Measurements from ENCODE around the gene HTRA3.
A peak's percentile ranks its signal among the peaks of the same experiment; 100 is the strongest.

HTRA3 gene

GRCh38 chr4:8234715-8235114 lies 34.8 kb upstream of the HTRA3 start:
- DNase-seq (ENCODE audit: low read depth) = no peak

DNA sequence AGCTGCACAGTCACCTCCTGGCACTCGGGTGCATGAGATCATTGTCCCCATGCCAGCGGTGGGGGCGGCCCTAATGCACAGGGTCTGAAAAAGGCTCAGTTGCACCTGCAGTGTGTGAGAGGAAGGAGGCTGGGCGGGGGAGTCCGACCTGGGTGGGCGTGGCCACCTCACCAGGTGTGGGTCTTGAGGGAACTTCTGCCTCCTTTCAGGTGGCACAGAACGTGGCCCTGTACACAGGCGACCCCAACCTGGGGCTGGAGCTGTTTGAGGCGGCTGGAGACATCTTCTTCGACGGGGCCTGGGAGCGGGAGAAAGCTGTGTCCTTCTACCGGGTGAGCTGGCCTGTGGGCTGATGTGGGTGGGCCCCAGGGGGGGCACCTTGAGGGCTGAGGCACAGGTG lies 34.3 kb upstream of the HTRA3 start:
- no peak for DNase-seq (ENCODE audit: low read depth)

DNA sequence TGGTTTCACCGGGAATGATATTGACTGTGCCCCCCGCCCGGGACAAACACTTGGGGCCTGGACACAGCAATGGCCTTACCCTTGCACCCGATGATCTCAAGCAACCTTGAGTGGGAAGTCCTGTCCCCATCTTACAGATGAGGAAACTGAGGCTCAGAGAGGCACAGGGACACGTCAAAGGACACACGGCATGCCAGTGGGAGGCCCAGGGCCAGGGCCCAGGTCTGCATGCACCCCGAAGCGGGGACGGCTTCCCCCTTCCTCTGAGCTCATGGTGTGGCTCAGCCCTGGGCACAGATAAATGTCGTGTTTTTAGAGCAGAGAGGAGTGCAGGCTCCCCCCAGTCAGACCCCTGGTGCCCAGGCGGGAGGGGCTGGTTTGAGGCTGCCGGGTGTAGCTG lies 33.9 kb upstream of the HTRA3 start:
- no peak for DNase-seq (ENCODE audit: low read depth)

DNA sequence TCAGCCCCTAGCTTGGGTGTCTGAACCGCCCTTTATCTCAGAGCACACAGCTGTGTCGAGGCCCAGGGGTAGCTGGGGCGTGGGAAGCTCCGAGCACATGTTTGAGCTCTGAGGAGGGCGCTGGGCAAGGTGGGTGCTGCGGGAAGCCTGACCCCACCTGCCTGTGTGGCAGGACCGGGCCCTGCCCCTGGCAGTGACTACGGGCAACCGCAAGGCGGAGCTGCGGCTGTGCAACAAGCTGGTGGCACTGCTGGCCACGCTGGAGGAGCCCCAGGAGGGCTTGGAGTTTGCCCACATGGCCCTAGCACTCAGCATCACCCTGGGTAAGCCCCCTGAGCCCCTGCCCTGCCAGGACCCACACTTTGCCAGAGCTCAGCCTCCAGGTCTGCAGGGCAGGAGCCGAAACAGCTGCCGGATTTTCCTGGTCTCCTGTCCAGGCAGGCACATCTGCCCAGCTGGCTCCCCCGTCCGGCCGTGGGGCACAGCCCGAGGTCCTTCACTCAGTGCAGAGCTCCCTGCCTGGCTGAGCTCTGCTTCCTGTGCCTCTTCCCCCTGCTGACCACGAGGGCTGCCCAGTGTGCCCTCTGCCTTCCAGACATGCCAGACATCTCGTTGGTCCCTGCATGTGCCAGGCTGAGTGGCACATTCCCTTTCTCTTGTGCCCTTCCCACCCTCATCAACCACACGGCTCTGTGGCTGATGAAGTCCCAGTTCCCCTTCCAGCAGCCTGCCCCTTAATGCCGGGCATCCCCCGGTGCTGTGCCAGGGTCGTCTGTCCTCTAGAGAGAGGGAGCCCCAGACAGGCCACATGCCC lies 33.2 kb upstream of the HTRA3 start:
- no peak for DNase-seq (ENCODE audit: low read depth)

- DNase-seq (ENCODE audit: low read depth) = no peak
These were observed 32.7 kb upstream of the HTRA3 start for GRCh38 chr4:8236920-8237195.

DNA sequence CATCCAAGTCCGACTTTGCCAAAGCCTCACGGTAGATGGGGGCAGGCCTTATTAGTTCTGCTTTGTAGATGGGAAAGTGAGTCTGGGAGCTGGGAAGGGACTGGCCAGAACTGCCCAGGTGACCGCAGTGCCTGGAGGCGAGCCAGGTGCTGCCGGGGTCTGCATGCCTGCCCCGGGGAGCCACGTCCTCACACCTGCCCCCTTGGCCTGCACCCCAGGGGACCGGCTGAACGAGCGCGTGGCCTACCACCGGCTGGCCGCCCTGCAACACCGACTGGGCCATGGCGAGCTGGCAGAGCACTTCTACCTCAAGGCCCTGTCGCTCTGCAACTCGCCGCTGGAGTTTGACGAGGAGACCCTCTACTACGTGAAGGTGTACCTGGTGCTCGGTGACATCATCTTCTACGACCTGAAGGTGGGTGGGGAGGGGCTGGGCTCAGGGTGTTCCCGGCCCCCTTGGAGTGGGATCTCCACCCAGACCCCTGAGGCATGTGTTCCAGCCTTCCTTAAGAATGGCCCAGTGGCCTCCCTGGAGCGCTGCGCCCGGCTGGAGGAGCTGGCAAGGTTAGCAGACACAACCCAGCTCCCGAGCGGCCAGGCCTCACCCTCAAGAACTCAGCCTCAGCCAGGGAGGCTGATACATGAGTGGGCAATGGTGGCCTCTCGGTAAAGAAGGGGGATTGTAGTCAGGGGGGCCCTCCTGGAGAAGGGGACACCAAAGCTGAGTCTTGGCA lies 32.1 kb upstream of the HTRA3 start:
- DNase-seq (ENCODE audit: low read depth) = no peak

- no peak for DNase-seq (ENCODE audit: low read depth)
These were observed 31.5 kb upstream of the HTRA3 start for GRCh38 chr4:8238036-8238511.

DNA sequence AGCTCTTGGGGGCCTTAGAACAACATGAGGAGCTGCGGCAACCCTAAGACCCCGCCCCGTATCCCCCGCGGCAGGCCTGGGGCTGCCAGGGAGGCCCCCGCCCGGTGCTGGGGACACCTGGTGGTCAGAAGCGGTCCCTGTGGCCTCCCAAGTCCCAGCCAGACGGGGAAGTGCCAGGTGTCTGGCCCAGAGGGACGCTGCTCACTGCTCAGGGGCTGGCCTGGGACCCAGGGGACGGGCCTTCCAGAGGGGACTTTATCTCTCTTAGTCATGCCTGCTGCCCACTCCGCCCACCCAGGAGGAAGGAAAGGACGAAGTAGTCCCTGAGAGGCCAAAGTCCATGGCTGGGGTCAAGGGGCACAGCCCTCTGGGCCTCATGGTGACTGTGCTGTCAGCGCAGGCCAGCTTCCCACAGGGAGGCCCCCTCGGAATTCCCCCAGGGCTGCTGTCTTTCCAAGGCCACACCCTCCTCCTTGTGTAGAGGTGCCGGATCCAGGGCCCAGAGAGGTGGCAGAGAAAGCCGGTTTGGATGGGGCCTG lies 31.0 kb upstream of the HTRA3 start:
- no peak for DNase-seq (ENCODE audit: low read depth)

DNA sequence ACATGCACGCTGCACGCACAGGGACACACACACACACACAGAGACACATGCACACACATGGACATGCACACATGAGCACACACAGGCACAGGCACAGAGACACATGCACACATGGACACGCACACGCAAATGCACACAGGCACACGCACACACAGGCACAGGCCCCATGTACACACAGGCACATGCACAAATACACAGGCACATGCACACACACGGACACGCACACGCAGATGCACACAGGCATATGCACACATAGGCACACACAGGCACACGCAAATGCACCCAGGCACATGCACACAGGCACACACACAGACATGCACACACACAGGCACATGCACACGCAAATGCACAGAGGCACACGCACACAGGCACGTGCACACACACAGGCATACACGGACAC lies 30.3 kb upstream of the HTRA3 start:
- DNase-seq (ENCODE audit: low read depth) = no peak

DNA sequence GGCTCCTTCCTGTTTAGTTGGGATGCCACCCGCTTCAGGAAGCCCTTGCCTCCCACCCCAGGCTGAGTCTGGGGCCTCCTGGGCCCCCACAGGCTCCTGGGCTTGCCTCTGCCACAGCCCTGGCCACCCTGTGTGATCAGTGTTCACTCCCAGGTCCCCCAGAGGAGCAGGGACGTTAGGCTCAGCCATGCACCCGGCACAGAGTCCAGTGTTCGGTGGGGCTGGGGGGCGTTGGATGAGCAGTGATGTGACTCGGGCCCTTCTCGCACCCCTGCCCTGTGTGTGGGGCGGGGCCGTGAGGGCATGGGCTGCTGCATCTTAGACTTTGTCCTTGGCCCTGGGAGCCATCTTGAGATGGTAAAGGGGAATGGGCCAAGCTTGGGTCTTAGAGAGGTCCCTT lies 29.9 kb upstream of the HTRA3 start:
- no peak for DNase-seq (ENCODE audit: low read depth)

- DNase-seq (ENCODE audit: low read depth) = no peak
These were observed 29.1 kb upstream of the HTRA3 start for GRCh38 chr4:8240211-8241041.

DNA sequence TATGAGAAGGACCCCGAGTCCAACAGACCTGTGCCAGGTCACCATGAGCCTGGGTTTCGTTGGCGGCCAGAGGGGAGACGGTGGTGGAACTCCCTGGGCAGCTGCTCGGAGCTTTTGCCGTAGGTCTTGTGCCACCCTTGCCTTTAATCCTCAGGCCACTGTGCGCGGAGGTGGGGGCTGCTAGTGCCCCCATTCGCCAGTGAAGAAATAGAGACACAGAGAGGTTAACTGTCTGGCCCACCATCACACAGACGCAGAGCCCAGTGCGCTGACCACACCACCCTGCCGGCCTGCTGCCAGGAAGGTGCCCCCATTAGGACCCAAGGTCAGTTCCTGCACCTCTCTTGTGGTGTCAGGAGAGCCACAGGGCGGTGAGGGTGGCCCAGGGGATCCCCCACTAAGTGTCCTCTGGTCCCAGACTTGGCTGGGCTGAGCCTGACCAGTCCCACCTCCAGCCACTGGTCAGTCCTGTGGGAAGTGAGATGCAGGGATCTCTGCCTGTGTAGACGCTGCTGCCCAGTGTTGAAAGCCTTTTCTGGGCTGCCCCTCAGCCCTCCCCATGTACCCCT lies 28.3 kb upstream of the HTRA3 start:
- no peak for DNase-seq (ENCODE audit: low read depth)

- DNase-seq (ENCODE audit: low read depth) = peak; percentile 75
These were observed 27.5 kb upstream of the HTRA3 start for GRCh38 chr4:8241895-8242696.

GRCh38 chr4:8242782-8243560 lies 26.6 kb upstream of the HTRA3 start:
- DNase-seq (ENCODE audit: low read depth) = no peak

GRCh38 chr4:8244001-8244757 lies 25.4 kb upstream of the HTRA3 start:
- DNase-seq (ENCODE audit: low read depth) = no peak

- DNase-seq (ENCODE audit: low read depth) = no peak
These were observed 24.6 kb upstream of the HTRA3 start for GRCh38 chr4:8244931-8245460.

GRCh38 chr4:8245884-8246833 lies 23.4 kb upstream of the HTRA3 start:
- DNase-seq (ENCODE audit: low read depth) = no peak
